GM12864 (cell line): ENCODE measurements around the gene KIF6.

ENCODE experiments used
- DNase-seq: peaks from one replicate; pipeline ENCODE4 v3.0.0-alpha.2; 2011; ENCODE audit warnings: low read depth
- H3K4me3 ChIP-seq: 2 replicates; pipeline ENCODE4 v1.5.1; 2011; ENCODE audit warnings: mild to moderate bottlenecking, low read depth, low read length, control low read depth
- CTCF ChIP-seq: IDR thresholded peaks from 2 replicates; pipeline ENCODE4 v1.5.1; 2011; ENCODE audit warnings: low read depth, mild to moderate bottlenecking, moderate library complexity, low read length, control low read depth, inconsistent platforms; ENCODE audit errors: missing control alignments

The KIF6 gene

GRCh38 chr6:39465539-39465938 lies 259.7 kb downstream of the KIF6 start:
- DNase-seq = no peak
- H3K4me3 ChIP-seq = no peak overlapping the region
- TF ChIP-seq CTCF = no peak

GRCh38 chr6:39464067-39464466 lies 261.1 kb downstream of the KIF6 start:
- TF ChIP-seq CTCF = no peak
- no peak for DNase-seq
- H3K4me3 ChIP-seq = no peak overlapping the region

GRCh38 chr6:39453956-39454524 lies 271.2 kb downstream of the KIF6 start:
- no peak for TF ChIP-seq CTCF
- DNase-seq = no peak
- no peak overlapping the region for H3K4me3 ChIP-seq

- H3K4me3 ChIP-seq = no peak overlapping the region
- TF ChIP-seq CTCF = no peak
- no peak for DNase-seq
Observed at GRCh38 chr6:39453241-39453640, 272.0 kb downstream of the KIF6 start.

GRCh38 chr6:39452306-39453145 lies 272.7 kb downstream of the KIF6 start:
- TF ChIP-seq CTCF = no peak
- no peak for DNase-seq
- no peak overlapping the region for H3K4me3 ChIP-seq

- peak; percentile 83 for TF ChIP-seq CTCF
- no peak for DNase-seq
- H3K4me3 ChIP-seq = no peak overlapping the region
Observed at GRCh38 chr6:39451831-39452230, 273.4 kb downstream of the KIF6 start.
